OCI-LY7 (cell line): ENCODE results near the gene ZFYVE26. TPM values are rescaled to one million over a fixed set of nuclear protein-coding genes. Genes with fewer than 3 reads are reported as not detected.

Experiments used
- BruUV-seq: library from RNA; stranded (reverse); fragments of 400-500 nt; replicated peaks from 2 replicates; lab custom pipeline; 2021; lab: Mats Ljungman, UMichigan
- CTCF ChIA-PET: fragments of 300-600 bp; sonication (Branson Sonifier 250); formaldehyde crosslinking; loops from one replicate; lab custom pipeline; 2022; ENCODE audit warnings: antibody characterized with exemption; ENCODE audit not compliant: unreplicated experiment; lab: Charles Lee
- POLR2A ChIA-PET: fragments of 300-600 bp; sonication (Branson Sonifier 250); formaldehyde crosslinking; loops from one replicate; lab custom pipeline; 2022; ENCODE audit warnings: antibody characterized with exemption; lab: Charles Lee
- DNase-seq: peaks from one replicate; pipeline ENCODE4 v3.0.0-alpha.2; 2015; ENCODE audit warnings: low spot score
- H2AFZ ChIP-seq: fragments of 200-600 bp; sonication (generic), shearing (Covaris generic); 2 replicates; pipeline ENCODE4 v1.6.1; 2014; ENCODE audit warnings: mild to moderate bottlenecking, antibody characterized with exemption, low read length, moderate library complexity
- H3K27ac ChIP-seq: fragments of 200-600 bp; sonication (generic); 2 replicates; pipeline ENCODE4 v1.5.1; 2014; ENCODE audit warnings: mixed run types, low read depth, mild to moderate bottlenecking, moderate library complexity, low read length, inconsistent platforms; ENCODE audit not compliant: poor library complexity, severe bottlenecking
- H3K36me3 ChIP-seq: fragments of 200-600 bp; sonication (generic); 2 replicates; pipeline ENCODE4 v1.6.1; 2014; ENCODE audit warnings: mild to moderate bottlenecking, antibody characterized with exemption, low read length, moderate library complexity, mixed read lengths; ENCODE audit not compliant: insufficient read depth
- H3K4me1 ChIP-seq: fragments of 200-600 bp; sonication (generic); 2 replicates; pipeline ENCODE4 v1.5.1; 2014; ENCODE audit warnings: mild to moderate bottlenecking, low read length; ENCODE audit not compliant: insufficient read depth, poor library complexity, severe bottlenecking
- H3K4me2 ChIP-seq: fragments of 200-600 bp; sonication (generic); 2 replicates; pipeline ENCODE4 v1.6.1; 2014; ENCODE audit warnings: mild to moderate bottlenecking, low read length
- H3K4me3 ChIP-seq: fragments of 200-600 bp; sonication (generic); 2 replicates; pipeline ENCODE4 v1.5.1; 2014; ENCODE audit warnings: mild to moderate bottlenecking, low read depth, low read length; ENCODE audit not compliant: poor library complexity, severe bottlenecking
- H3K79me2 ChIP-seq: fragments of 200-600 bp; sonication (generic); 2 replicates; pipeline ENCODE4 v1.6.1; 2016; ENCODE audit warnings: low read depth, mild to moderate bottlenecking, low read length, moderate library complexity, mixed read lengths; ENCODE audit not compliant: insufficient read depth
- H3K9me2 ChIP-seq: fragments of 200-600 bp; sonication (generic); 2 replicates; pipeline ENCODE4 v1.6.1; 2016; ENCODE audit warnings: mild to moderate bottlenecking, low read length, mixed read lengths; ENCODE audit not compliant: insufficient read depth
- H3K9me3 ChIP-seq: fragments of 200-600 bp; sonication (generic); 2 replicates; pipeline ENCODE4 v1.6.1; 2014; ENCODE audit warnings: mild to moderate bottlenecking, mixed run types, low read length, mixed read lengths
- H4K20me1 ChIP-seq: fragments of 200-600 bp; sonication (generic); 2 replicates; pipeline ENCODE4 v1.6.1; 2014; ENCODE audit warnings: mild to moderate bottlenecking, antibody characterized with exemption, low read length, moderate library complexity, mixed read lengths; ENCODE audit not compliant: insufficient read depth
- CTCF ChIP-seq: fragments of 200-600 bp; sonication (generic); conservative IDR thresholded peaks from 2 replicates; pipeline ENCODE4 v1.5.1; 2014; ENCODE audit warnings: mild to moderate bottlenecking, antibody characterized with exemption, low read length, moderate library complexity, mixed read lengths
- EZH2phosphoT487 ChIP-seq: fragments of 200-600 bp; sonication (generic); IDR thresholded peaks from 2 replicates; pipeline ENCODE4 v1.6.1; 2018; ENCODE audit warnings: low read depth, borderline replicate concordance, mild to moderate bottlenecking, mixed run types, antibody characterized with exemption, low read length, moderate library complexity, mixed read lengths
- intact Hi-C: fragments of 100-400 bp; cut with micrococcal nuclease; formaldehyde crosslinking; loops from one replicate; pipeline ENCODE4 v1.10.0; 2022; ENCODE audit not compliant: unreplicated experiment
- total RNA-seq, 2 experiments: library from RNA; depleted of rRNA in 1 of 2; stranded (reverse); fragments of >200 nt in 1 of 2; shearing (Covaris generic) in 1 of 2; gene quantifications; 2 replicates each; pipeline ENCODE4 v1.2.3, GENCODE V29; 2014 to 2022

Gene ZFYVE26
- total RNA-seq, 2 experiments from 2014 or later: 12.0 to 22.8 TPM

GRCh38 chr14:67784244-67784823, 32.1 kb downstream of the ZFYVE26 start:
- intact Hi-C loops: no loop called here
- POLR2A ChIA-PET: no interaction called here
- no TSS peak for BruUV-seq
- no peak overlapping the region for H3K4me2 ChIP-seq
- H3K36me3 ChIP-seq: peaks cover 92% of the 10 kb centered on the region
- no peaks in the 10 kb centered on the region for H3K9me3 ChIP-seq
- CTCF ChIA-PET: no interaction called here
- no peak overlapping the region for H3K27ac ChIP-seq
- no peak for DNase-seq
- no peak overlapping the region for H3K4me3 ChIP-seq
- TF ChIP-seq CTCF (no peak), EZH2phosphoT487 (no peak)
- no peak overlapping the region for H2AFZ ChIP-seq
- no peaks in the 10 kb centered on the region for H3K4me1 ChIP-seq
- H3K9me2 ChIP-seq: no peaks in the 10 kb centered on the region
- H3K79me2 ChIP-seq: no peaks in the 10 kb centered on the region
- no peaks in the 10 kb centered on the region for H4K20me1 ChIP-seq

- H3K9me3 ChIP-seq: no peaks in the 10 kb centered on the region
- ChIA-PET CTCF (no interaction called here), POLR2A (interaction anchor here (0.7 to 1.2 kb wide), 3 partner anchors 10 to 28 kb away, joined by 3 read pairs; no protein-coding TSS in a partner anchor)
- H3K9me2 ChIP-seq: no peaks in the 10 kb centered on the region
- TF ChIP-seq EZH2phosphoT487 (no peak), CTCF (no peak)
- no peaks in the 10 kb centered on the region for H3K79me2 ChIP-seq
- H3K36me3 ChIP-seq: peaks cover 92% of the 10 kb centered on the region
- intact Hi-C loops: no loop called here
- BruUV-seq: no TSS peak
- no peak overlapping the region for H3K4me2 ChIP-seq
- no peak for DNase-seq
- no peak overlapping the region for H2AFZ ChIP-seq
- H3K4me3 ChIP-seq: no peak overlapping the region
- no peaks in the 10 kb centered on the region for H3K4me1 ChIP-seq
- H4K20me1 ChIP-seq: no peaks in the 10 kb centered on the region
- no peak overlapping the region for H3K27ac ChIP-seq
These were observed 34.3 kb downstream of the ZFYVE26 start for GRCh38 chr14:67782090-67782489.

GRCh38 chr14:67778792-67779191, 37.6 kb downstream of the ZFYVE26 start:
- no peak overlapping the region for H2AFZ ChIP-seq
- H3K4me2 ChIP-seq: no peak overlapping the region
- ChIA-PET POLR2A (no interaction called here), CTCF (no interaction called here)
- no peaks in the 10 kb centered on the region for H3K79me2 ChIP-seq
- no peaks in the 10 kb centered on the region for H3K9me2 ChIP-seq
- H3K4me1 ChIP-seq: no peaks in the 10 kb centered on the region
- intact Hi-C loops: no loop called here
- TF ChIP-seq EZH2phosphoT487: no peak
- TF ChIP-seq CTCF: no peak
- no peak for DNase-seq
- no peak overlapping the region for H3K27ac ChIP-seq
- no peaks in the 10 kb centered on the region for H3K9me3 ChIP-seq
- BruUV-seq: no TSS peak
- peaks cover 92% of the 10 kb centered on the region for H3K36me3 ChIP-seq
- no peak overlapping the region for H3K4me3 ChIP-seq
- H4K20me1 ChIP-seq: no peaks in the 10 kb centered on the region
